ENCODE results near the gene USP35. TPM values are rescaled to one million over a fixed set of nuclear protein-coding genes. Genes with fewer than 3 reads are reported as not detected.
A peak's percentile ranks its signal among the peaks of the same experiment; 100 is the strongest.

The USP35 gene
- total RNA-seq, 1 donor from 2014 or later: 6.2 TPM

- DNase-seq (ENCODE audit: missing footprints): no peak
- intact Hi-C loops (cut with DNase I): no loop called here
- no peak for ATAC-seq
Observed at GRCh38 chr11:78248903-78249302, 60.2 kb downstream of the USP35 start.

GRCh38 chr11:78250099-78250498 lies 61.4 kb downstream of the USP35 start:
- intact Hi-C loops (cut with DNase I): no loop called here
- no peak for DNase-seq (ENCODE audit: missing footprints)
- no peak for ATAC-seq

GRCh38 chr11:78251083-78251775 lies 62.5 kb downstream of the USP35 start:
- DNase-seq (ENCODE audit: missing footprints): no peak
- ATAC-seq: peak; percentile 65
- intact Hi-C loops (cut with DNase I): no loop called here

- ATAC-seq: no peak
- no peak for DNase-seq (ENCODE audit: missing footprints)
- intact Hi-C loops (cut with DNase I): no loop called here
Observed at GRCh38 chr11:78253797-78254196, 65.1 kb downstream of the USP35 start.

- no peak for ATAC-seq
- no peak for DNase-seq (ENCODE audit: missing footprints)
- intact Hi-C loops (cut with DNase I): no loop called here
Observed at GRCh38 chr11:78254268-78254667, 65.5 kb downstream of the USP35 start.

GRCh38 chr11:78255919-78256318 lies 67.2 kb downstream of the USP35 start:
- intact Hi-C loops (cut with DNase I): no loop called here
- no peak for ATAC-seq
- no peak for DNase-seq (ENCODE audit: missing footprints)

DNA sequence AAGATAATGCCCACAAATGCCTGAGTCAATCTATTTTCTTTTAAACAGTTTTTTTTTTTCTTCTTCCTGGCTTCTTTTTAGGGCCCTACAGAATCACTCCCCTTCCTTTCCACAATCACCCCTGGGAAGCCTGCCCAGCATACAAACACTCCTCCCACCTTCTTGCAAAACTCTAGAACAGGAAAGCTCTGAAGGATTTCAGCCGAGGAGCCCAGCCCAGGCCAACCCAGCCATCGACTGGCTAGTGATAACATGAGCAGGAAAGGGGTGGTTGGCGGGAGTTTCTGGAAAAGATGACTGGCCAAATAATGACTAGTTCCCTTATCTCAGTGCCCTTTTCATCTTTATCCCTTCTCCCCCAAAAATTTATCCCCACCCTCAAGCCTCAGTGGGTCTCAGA lies 68.2 kb downstream of the USP35 start:
- ATAC-seq (peak; percentile 96), DNase-seq (ENCODE audit: missing footprints) (peak; percentile 80)
- intact Hi-C loops (cut with DNase I): no loop called here

- ATAC-seq: no peak
- no peak for DNase-seq (ENCODE audit: missing footprints)
- intact Hi-C loops (cut with DNase I): no loop called here
Observed at GRCh38 chr11:78257654-78258053, 68.9 kb downstream of the USP35 start.

- intact Hi-C loops (cut with DNase I): no loop called here
- DNase-seq (ENCODE audit: missing footprints) (no peak), ATAC-seq (no peak)
Observed at GRCh38 chr11:78259777-78260487, 71.2 kb downstream of the USP35 start.

GRCh38 chr11:78261367-78261766 lies 72.6 kb downstream of the USP35 start:
- no peak for DNase-seq (ENCODE audit: missing footprints)
- intact Hi-C loops (cut with DNase I): no loop called here
- no peak for ATAC-seq

DNA sequence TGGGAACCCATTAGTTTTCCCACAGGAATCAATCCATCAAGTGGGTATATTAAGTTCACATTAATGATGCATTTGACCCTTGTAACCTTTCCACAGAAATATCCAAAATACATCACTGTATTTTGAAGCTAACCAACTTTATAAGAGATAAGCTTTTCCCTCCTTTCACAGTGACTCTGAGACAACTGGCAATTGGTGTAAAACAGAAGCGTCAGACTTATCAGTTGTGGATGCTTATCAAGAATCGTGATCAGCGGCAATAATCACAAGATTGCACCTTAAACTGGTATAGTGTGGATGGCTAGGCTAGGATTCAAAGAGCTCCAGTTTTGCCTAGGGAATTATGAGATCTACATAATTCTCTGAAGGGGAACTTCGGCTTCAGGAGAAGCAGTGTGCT lies 73.1 kb downstream of the USP35 start:
- no peak for ATAC-seq
- intact Hi-C loops (cut with DNase I): no loop called here
- no peak for DNase-seq (ENCODE audit: missing footprints)

- ATAC-seq: peak; percentile 51
- intact Hi-C loops (cut with DNase I): no loop called here
- DNase-seq (ENCODE audit: missing footprints): no peak
Observed at GRCh38 chr11:78262238-78262637, 73.5 kb downstream of the USP35 start.

DNA sequence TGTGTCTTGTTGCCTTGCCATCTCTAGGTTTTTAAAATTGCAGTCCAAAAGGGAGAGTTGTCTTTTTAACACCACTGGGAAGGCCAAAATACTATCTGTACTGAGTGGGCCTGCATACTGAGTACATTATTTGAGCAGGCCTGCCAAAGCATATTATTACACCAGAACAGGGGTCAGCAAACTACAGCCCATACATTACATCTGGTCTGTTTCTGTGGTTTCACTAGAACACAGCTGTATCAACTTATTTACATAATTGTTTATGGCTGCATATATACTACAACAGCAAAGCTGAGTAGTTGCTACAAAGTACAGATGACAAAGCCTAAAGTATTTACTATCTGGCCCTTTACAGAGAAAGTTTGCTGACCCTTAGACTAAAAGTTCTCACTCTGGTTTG lies 74.0 kb downstream of the USP35 start:
- no peak for ATAC-seq
- intact Hi-C loops (cut with DNase I): no loop called here
- DNase-seq (ENCODE audit: missing footprints): no peak

Other genes with a start within 250 kb of the USP35 start
- 15.6 TPM for gene INTS4, start 194.3 kb upstream of the USP35 start, total RNA-seq
- gene KCTD14, start 165.6 kb upstream of the USP35 start, total RNA-seq: 0.24 TPM
- 4.8 TPM for gene THRSP, start 125.1 kb upstream of the USP35 start, total RNA-seq
- gene NDUFC2, start 109.1 kb upstream of the USP35 start, total RNA-seq: 337 TPM
- 16.7 TPM for gene ALG8, start 49.3 kb upstream of the USP35 start, total RNA-seq
- gene KCTD21, start 293 bp upstream of the USP35 start, total RNA-seq: 10.6 TPM
- gene GAB2, start 228.9 kb downstream of the USP35 start, total RNA-seq: 15.6 TPM

Data from Right ventricle myocardium inferior (tissue), 1 donor.